AG09309 (cell line): ENCODE data around the gene TFF3.

Experiments used
- DNase-seq: peaks from one replicate; pipeline ENCODE4 v3.0.0-alpha.2; 2010; ENCODE audit warnings: low read depth
- H3K4me3 ChIP-seq: 2 replicates; pipeline ENCODE4 v1.5.1; 2011; ENCODE audit warnings: mild to moderate bottlenecking, low read depth, low read length, moderate library complexity; ENCODE audit not compliant: control insufficient read depth
- CTCF ChIP-seq: IDR thresholded peaks from 2 replicates; pipeline ENCODE4 v1.5.1; 2011; ENCODE audit warnings: mild to moderate bottlenecking, low read depth, low read length, inconsistent platforms; ENCODE audit not compliant: insufficient read depth, control insufficient read depth; ENCODE audit errors: missing control alignments

The TFF3 gene

GRCh38 chr21:42306366-42307035 is 8.7 kb downstream of the TFF3 start:
- TF ChIP-seq CTCF, result no peak
- DNase-seq, result no peak
- H3K4me3 ChIP-seq, result no peak overlapping the region

- no peak for DNase-seq
- H3K4me3 ChIP-seq, result no peak overlapping the region
- TF ChIP-seq CTCF, result no peak
Observed at GRCh38 chr21:42305707-42306147, 9.5 kb downstream of the TFF3 start.

- no peak overlapping the region for H3K4me3 ChIP-seq
- DNase-seq, result no peak
- TF ChIP-seq CTCF, result no peak
Observed at GRCh38 chr21:42304556-42305454, 10.4 kb downstream of the TFF3 start.

- DNase-seq, result no peak
- H3K4me3 ChIP-seq, result no peak overlapping the region
- TF ChIP-seq CTCF, result no peak
Observed at GRCh38 chr21:42303443-42303842, 11.8 kb downstream of the TFF3 start.

GRCh38 chr21:42302794-42303193 is 12.4 kb downstream of the TFF3 start:
- no peak for DNase-seq

More at GRCh38 chr21:42302794-42303193, 12.4 kb downstream of the TFF3 start:
- H3K4me3 ChIP-seq, result no peak overlapping the region
- TF ChIP-seq CTCF, result no peak
